Fibroblast of skin of scalp (primary cell): ENCODE data around the gene TBL1X.

Experiments used
- DNase-seq: peaks from one replicate; pipeline ENCODE4 v3.0.0-alpha.2; 2013

The TBL1X gene

DNA sequence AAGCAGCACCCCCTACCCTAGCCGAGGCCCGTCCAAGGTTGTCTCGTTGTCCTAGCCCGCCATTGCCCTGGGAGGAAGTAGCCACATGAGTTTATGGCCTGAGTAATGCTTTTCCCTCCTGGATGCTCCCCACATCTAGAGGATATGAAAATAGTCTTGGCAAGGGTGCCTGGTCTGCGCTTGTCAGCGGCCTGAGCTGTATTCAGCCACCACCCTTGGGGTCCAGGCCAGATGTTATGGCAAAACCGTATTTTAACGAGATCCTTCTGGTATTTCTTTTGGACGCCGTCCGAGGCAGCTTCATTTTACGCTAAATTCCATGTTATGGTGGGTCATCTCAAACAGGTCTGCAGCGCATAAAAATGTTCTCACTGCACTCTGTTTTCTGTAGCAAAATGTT is 211.4 kb downstream of the TBL1X start:
- DNase-seq: peak; percentile 26

DNA sequence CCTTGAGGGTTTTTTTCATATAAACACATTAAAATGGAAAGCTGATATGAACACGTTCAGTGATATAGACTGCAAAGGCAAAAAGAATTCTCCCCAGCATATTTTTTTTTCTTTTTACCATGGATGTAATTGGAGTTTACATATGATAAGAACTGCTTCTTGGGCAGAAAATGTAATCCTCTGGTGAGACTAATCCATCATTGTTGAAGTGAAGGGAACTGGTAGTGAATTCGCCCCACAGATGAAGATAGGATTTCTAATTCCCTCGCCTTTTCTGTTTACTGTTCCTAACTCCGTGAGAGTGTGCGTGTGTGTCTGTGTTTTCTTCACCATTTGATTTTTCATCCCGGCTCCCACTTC is 211.9 kb downstream of the TBL1X start:
- DNase-seq: no peak

DNA sequence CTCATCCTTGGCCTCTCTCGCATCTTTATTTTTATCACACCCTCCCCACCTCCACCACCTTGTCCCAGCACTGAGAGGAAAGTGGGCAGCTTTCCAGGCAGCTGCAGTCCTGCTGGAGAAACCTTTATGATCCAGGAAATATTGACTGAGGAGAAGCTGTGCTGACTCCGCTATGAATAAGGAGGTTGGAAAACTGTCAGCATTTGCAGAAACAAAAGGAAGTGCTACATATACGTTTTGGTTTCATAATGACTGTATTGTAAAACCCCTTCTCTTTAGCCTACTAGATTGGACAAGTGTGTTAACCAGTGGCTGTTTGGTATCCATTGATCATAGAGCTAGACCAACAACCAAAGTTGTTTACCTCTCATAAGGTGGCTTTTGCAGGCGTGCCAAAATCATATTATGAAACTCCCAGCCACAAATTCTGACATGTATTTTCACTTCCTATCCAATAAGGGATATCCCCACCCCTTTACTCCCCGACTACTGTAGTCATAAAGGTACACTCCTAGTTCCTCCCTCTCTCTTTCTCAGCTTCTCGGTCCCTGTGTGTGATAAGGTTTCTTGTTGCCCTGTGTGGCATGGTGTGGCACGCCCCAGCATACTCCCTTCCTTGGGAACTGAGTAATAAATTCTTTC is 212.4 kb downstream of the TBL1X start:
- no peak for DNase-seq

DNA sequence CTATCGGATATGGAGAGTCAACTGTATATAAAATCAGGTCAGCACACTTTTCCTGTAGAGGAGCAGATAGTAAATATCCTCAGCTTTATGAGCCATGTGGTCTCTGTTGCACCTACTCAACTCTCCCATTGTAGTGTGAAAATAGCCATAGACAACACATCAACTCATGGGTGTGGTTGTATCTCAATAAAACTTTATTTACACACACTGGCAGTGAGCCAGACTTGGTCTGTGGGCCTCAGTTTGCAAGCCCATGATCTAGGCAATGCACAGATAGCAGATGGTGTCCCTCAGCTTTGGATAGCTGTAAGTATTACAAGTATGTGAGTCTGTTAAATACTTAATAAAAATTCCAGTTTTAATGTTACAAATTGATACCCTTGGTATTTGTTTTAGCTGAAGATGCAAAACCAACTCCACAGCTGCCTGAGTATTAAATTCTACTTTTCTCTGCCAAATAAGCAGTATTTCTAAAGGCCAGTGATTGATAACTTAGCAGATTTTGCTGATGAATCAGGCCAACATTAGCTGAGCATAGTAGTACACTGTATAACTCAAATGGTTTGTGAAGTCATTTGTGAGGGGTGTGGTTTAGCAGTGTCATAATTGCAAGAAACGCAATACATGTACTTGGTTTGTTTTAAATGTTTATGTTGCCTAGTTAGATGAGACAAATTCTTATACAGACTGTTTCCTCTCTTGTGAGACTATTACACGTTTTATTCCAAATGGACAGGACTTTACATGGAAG is 213.5 kb downstream of the TBL1X start:
- DNase-seq: no peak

DNA sequence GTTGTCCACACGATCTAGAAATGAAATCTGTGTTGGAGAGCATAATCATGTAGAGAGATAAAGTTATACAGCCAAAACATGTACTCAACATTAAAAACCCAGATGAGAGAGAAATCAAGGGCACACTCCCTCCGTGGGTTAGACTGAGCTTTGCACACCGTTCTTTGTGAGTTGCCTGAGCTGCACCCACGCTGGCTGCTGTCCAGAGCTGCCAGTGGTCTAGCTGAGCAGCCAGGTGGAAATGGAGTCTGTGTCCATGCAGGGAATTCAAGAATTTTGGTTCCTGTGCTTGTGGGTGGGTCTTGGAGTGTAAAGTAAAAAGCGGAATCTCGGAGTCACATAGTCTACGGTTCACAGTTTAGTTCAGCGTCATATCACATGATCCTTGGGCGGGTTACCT is 216.2 kb downstream of the TBL1X start:
- DNase-seq: no peak

DNA sequence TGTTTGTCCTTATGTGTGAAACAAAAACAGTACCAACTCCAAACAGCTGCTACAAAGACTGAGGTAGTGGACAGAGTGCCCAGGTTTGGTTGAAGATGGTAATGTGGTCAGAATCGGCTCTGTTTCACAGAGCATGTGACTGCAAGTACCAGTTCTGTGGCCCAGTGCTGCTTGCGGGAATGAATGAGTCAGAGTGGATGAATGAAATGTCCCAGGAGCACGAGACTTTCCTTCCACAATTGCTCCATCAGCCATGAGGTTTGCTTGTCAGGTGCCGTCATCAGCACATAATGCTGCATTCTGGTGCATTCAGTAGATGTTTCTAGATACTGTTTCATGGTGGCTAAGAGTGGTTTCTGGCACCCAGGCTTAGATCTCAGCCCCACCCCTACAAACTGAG is 216.6 kb downstream of the TBL1X start:
- DNase-seq: no peak

DNA sequence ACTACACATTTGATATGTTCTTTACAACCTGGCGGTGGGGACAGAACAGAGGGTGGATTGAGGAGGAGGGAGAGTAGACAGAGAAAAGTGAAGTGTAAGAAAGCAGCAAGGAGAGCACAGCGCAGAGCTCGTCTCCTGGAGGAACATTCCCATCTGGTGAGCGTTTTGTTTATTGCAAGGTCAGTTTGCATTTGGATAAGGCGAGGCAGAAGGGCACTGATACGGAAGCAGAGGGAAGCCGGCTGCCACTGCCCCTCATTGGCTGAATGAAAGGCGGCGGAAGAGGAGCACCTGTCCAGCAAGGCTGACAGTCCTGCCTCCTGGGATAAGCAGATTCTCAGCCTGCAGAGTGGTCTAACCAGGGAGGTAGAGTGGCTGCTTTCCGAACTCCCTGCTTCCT is 217.6 kb downstream of the TBL1X start:
- no peak for DNase-seq

DNA sequence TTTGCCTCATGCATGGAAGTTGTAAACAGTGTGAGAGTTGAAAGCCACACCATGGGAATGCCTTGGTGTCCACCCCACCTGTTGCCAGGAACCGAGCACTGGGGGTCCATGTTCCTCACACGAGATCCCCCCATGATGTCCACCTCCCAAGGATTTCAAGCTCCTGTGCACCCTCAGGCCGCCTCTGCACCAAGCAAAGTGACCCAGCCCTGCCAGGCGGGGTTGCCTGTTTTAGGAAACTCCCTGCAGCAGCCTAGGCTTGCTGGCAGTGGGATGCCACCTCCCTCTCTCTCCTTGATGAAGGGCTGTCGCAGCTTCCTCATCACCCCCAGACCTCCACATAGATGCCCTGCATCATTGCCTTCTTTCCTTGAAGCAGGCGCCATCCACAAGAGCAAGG is 218.0 kb downstream of the TBL1X start:
- DNase-seq: no peak

DNA sequence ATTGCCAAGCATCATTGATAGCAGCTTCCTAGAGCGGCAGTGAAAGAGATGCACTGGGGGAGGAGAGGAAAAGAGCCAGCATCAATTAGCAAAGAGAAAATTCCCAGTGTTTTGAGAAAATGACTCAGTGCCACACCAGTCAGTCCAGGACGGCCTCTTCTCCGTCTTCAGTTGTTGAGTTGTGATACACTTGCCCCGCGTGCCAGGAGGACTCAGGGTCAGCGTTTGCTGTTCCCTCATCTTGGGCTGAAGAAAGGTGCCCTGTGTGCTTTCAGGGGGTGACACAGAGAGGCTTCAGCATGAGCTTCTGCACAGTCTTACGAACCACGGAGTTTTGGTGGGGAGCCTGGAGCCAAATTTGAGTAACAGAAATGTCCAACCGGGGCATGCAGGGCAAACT is 218.5 kb downstream of the TBL1X start:
- DNase-seq: no peak

DNA sequence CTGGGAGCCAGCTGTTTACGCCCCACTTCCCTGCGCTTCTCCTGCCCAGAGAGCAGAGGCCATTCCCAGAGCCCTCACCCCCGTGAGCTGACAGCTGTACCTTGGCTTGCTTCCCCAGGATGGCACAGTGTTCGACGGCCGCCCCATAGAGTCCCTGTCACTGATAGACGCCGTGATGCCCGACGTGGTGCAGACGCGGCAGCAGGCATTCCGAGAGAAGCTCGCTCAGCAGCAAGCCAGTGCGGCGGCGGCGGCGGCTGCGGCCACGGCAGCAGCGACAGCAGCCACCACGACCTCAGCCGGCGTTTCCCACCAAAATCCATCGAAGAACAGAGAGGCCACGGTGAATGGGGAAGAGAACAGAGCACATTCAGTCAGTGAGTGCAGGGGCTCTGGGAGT is 223.0 kb downstream of the TBL1X start:
- DNase-seq: no peak

DNA sequence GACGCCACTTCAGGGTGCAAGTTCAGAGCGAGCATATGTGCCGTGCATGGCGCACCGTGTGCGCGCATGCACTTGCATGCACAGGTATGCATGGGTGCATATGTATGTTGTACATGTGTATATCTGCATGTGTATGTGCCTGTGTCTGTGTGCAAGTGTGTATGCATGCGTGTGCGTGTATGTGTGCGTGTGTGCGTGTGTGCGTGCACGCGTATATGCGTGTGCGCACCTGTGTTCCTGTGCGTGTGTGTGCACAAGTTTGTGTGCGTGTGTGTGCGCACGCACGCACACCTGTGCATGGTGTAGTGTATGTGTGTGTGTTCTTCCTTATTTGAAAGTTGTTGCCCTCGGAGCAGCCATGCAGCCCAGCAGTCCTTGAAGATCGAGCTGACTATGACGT is 224.0 kb downstream of the TBL1X start:
- no peak for DNase-seq

DNA sequence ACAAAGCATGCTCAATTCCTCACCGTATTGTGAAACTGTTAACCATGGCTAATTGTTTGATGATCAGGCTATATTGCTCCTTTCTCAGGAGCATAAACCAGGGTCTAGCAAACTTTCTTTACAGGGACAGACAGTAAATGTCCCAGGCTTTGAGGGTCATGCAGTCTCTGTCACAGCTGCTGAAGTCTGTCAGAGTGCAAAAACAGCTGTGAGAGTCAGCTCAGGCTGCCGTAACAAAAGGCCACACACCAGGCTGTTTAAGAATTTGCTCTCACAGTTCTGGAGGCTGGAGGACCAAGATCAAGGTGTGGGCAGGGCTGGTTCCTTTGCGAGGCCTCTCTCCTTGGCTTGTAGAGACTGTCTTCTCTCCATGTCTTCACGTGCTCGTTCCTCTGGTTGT is 225.2 kb downstream of the TBL1X start:
- DNase-seq: no peak

DNA sequence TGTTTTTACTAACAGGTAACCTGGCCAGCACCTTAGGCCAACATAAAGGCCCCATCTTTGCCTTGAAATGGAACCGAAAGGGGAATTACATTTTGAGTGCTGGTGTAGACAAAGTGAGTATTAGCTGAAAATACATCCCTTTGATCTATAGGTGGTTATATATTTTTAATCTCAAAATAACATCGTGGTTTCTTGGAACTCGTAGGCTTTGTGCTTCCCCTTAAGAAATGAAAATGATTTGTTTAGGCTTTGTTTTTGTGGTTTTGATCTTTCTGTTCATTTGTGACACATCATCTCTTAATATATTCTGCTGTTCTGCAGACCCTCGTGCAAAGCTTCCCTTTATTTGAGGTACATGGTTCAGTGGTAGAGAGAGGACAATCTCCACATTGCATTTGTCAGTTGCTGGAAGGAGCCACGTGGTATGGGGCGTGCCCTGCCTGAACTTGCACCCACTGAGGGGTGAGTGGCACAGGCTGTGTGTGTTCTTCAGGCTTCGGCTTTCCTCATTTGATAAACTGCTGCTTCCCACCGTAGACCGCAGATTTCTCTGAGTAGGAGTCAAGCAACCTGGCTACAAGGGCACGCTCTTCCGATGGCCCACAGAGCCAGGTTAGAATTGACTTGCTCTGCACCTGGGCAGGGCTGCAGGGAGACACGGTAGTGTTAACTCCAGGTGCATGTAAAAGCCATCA is 228.6 kb downstream of the TBL1X start:
- DNase-seq: no peak

DNA sequence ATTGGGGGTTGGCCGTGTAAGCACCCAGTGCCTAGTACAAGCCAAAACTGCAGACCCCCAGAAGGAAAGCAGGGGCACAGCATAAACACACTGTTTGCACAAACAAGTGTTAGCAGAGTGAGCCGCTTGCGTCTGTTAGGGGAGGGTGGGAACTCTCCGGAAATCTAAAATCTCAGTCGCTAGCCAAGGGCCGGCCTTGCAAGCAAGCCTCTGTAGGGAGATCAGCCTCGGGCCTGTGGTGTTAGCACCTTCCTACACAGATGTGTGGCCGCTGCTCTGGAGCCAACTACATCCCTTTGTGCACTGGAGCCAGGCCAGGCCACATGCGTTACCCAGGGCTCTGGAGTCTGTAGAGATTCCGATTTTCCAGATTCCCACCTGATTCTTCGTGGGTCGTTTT is 233.7 kb downstream of the TBL1X start:
- no peak for DNase-seq

DNA sequence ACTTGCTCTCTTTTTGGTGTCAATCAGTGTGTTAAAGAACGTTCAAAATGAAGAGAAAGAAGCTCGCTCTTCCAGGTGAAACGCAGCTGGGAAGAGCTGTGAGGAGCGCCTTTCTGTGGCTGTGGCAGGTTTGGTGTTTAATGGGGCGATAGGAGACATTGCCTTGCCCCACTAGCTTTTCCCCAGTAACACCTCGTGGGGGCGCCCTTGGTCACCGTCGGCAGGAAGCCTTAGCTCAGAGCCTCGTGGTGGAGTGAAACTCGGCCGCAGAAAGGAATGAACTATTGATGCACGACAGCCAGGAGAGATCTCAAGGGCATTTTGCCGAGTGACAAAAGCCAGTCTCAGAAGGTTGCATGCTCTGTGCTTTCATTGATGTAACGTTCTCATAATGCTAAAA is 235.7 kb downstream of the TBL1X start:
- DNase-seq: no peak

DNA sequence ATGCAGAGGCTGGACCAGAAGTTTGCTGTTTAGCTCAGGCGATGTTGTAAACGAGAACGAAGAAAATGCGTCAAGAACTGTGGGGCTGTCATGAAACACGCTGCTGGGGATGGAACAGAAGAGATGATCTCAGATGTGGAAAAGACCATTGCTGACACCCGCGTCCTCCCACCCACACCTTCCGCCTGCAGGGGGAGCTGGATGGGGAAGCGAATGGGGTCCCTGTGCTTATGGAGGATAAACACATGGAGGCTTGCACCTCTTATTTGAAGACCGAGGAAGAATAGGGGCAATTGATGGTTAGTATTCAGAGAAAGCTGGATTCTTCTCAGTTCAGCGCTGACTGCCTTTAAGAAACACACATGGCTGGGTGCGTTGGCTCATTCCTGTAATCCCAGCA is 236.9 kb downstream of the TBL1X start:
- no peak for DNase-seq

DNA sequence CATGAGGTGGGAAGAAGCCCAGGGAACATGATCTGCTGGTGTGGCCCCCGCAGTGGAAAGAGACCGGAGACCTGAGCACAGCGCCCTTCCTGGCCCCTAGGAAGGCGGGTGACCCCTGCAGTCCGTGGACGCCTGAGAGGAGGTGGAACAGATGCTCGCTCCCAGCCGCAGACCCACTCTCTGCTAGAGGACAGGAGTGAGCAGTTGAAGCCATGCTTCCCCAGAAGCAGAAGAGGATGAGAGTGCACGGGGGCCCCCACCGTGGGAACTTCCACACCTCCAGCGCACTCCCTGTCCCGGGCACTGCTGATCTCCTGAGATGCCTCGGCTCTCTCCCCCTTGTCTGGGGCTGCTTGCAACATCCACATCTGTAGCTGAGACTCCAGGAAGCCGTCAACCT is 238.5 kb downstream of the TBL1X start:
- no peak for DNase-seq

DNA sequence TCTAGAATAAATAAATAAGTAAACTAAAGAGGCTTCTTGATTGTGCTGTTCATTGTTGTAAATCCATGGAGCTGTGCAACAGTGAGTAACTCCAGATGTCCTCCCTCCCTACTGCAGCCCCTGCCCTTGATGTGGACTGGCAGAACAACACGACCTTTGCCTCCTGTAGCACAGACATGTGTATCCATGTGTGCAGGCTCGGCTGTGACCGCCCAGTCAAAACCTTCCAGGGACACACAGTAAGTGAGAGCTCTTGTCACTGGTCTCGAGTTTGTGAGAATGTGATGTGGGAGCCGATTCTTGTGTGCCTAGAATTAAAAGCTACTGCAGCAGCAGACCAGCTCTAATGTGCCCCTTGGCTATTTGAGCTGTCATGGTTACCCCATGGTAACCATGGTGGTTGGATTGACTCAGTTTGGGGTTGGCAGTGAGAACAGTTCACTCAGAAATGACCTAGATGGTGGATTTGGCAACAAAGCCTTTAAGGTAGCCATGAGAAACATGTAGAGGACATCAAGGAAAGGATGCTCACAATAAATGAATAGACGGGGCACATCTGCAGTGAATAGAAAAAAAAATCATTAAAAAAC is 240.1 kb downstream of the TBL1X start:
- DNase-seq: no peak

DNA sequence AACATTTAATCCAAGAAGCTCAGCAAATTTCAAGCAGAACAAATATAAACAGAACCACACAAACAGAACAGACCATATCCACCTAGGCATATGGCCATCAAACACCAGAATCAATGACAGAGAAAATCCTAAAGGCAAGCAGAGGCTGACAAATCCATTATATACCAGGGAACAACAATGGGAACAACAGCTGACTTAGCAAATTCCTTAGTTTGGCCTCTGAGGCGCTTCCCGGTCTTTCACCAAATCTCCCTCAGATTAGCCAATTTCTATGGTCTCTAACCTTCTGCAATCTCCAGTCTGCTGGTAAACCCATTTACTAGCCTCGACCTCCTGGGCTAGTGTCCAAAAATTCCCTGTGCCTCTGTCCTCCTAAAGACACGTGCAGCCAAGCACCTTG is 241.6 kb downstream of the TBL1X start:
- DNase-seq: no peak

DNA sequence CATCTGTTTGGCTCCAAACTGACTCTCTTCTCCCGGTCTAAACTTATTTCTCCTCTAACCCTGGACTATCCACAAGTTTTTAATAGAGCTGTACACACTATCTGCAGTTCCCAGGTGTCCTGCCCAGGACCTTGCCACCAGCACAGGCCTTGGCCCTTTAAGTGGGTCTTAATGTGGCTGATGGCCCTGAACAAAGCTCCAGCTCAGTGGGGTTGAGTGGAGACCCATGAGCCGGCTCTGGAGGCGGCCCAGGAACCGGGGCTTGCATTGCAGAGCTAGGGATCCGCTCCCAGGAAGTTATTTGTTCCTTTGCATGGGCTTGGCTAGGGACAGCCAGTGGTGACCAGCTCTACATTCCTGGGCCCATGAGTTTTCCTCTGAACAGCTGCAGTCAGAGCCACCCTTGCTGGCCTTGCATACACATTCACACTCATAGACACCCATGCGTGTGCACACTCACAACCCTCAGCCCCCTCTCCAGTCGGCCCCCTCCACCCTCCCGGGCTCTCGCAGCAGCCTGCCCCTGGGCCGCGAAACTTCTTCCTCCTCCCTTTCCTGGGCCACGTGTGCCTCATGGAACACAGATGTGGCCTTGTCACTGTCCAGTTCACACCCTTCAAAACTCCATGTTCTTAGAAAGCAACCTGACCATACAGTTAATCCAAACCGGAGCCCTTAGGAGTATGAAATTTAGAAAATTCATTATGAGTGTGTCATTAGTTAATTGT is 242.6 kb downstream of the TBL1X start:
- DNase-seq: no peak

DNA sequence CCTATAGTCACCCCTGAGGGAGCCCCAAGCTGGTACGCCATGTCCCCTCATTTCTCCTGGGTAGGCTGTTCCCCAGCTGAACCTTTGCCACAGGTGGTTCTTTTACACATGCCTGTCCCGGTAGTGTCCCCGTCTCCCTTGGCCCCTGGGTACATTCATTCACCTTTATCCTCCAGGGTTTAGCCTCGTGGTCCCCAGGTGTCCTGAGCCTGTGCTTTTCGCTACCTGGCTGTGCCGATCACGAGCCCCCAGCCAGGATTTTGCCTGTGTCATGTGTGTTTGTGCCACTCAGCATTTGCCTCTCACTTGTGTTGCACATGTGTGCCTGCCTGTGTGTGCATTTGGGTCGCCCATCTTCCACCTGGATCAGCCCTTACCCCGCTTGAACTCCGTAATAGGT is 243.2 kb downstream of the TBL1X start:
- DNase-seq: no peak

DNA sequence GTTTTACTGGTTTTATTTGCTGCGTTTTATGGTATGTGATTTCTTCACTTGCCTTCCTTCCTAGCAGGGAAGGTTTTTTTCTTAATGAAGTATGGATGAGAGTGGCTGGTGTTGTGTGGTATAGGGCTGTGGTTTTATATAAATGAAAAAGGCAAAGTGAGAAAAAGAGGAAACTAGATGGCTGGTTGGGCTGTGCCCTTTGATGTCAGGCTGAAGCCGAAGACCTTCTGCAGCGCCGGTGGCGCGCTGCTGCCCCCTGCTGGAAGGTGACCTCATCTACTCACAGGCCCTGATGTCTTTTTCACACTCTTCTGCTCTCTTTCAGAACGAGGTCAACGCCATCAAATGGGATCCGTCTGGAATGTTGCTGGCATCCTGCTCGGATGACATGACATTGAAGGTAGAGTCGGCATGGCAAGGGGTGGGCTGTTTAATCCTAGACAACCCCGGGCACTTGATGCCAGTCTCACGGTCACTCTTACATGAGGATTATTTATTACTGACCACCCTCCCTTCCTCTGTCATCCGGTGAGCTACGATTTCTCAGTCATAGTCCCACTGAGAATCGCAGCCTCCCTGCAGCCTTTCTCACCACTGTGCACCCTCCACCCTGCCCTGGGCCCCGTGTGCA is 244.2 kb downstream of the TBL1X start:
- peak; percentile 66 for DNase-seq

DNA sequence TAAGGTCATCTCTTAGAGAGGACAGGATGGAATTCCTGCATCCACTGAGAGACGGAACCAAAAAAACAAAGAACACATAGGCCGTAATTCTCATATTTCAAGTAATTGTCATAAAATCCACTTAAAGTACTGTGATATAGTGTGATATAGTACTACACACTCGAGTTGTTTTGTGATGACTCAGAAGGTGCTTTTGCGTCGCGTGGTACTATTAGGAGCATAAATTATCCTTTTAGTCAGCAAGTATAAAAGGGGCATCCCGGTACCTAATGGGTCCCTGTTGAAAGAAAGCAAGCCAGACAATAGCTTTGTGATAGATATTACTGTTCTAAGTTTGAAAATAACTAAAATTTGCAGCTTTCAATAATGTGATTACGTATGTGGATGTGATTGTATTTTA is 245.5 kb downstream of the TBL1X start:
- DNase-seq: no peak
